HepG2 (cell line): ENCODE results near the gene B9D2. TPM values are rescaled to one million over a fixed set of nuclear protein-coding genes. Genes with fewer than 3 reads are reported as not detected.
A peak's percentile ranks its signal among the peaks of the same experiment; 100 is the strongest.

ENCODE experiments used
- ATF6 ChIP-seq: sonication (generic); formaldehyde crosslinking; conservative IDR thresholded peaks from 2 replicates; pipeline ENCODE4 v1.4.0; 2020; ENCODE audit warnings: missing genetic modification reagents
- CBX5 ChIP-seq: sonication (generic); formaldehyde crosslinking; IDR thresholded peaks from 2 replicates; pipeline ENCODE4 v1.4.0; 2020; ENCODE audit warnings: missing genetic modification reagents, borderline replicate concordance
- DMAP1 ChIP-seq: IDR thresholded peaks from 2 replicates; pipeline ENCODE4 v1.6.1; 2016
- HOXA3 ChIP-seq: sonication (generic); formaldehyde crosslinking; IDR thresholded peaks from 2 replicates; pipeline ENCODE4 v1.5.0; 2020; ENCODE audit warnings: missing genetic modification reagents
- IKZF5 ChIP-seq: IDR thresholded peaks from 2 replicates; pipeline ENCODE4 v1.6.1; 2018; ENCODE audit warnings: missing genetic modification reagents, mild to moderate bottlenecking, missing compliant biosample characterization
- JUNB ChIP-seq: sonication (generic); formaldehyde crosslinking; IDR thresholded peaks from 2 replicates; pipeline ENCODE4 v1.8.0; 2022; ENCODE audit warnings: missing genetic modification reagents, mild to moderate bottlenecking, borderline replicate concordance
- MNT ChIP-seq: fragments of 450-650 bp; IDR thresholded peaks from 2 replicates; pipeline ENCODE4 v1.6.1; 2016
- NCOA5 ChIP-seq: sonication (generic); formaldehyde crosslinking; IDR thresholded peaks from 2 replicates; pipeline ENCODE4 v1.4.0; 2020; ENCODE audit warnings: missing genetic modification reagents
- PCBP1 ChIP-seq: fragments of 200-400 bp; formaldehyde crosslinking; IDR thresholded peaks from 2 replicates; pipeline ENCODE4 v1.6.1; 2017; ENCODE audit warnings: mild to moderate bottlenecking, low read depth, low read length, borderline replicate concordance
- PHF5A ChIP-seq: IDR thresholded peaks from one replicate; pipeline ENCODE4 v1.6.1; 2018; ENCODE audit warnings: low read depth, missing genetic modification reagents; ENCODE audit not compliant: unreplicated experiment
- RFXAP ChIP-seq: sonication (generic); formaldehyde crosslinking; IDR thresholded peaks from 2 replicates; pipeline ENCODE4 v1.4.0; 2020; ENCODE audit warnings: missing genetic modification reagents, borderline replicate concordance
- SMARCC2 ChIP-seq: fragments of 450-650 bp; IDR thresholded peaks from 2 replicates; pipeline ENCODE4 v1.6.1; 2017; ENCODE audit warnings: antibody characterized with exemption, mild to moderate bottlenecking
- TFDP2 ChIP-seq: sonication (generic); formaldehyde crosslinking; IDR thresholded peaks from 2 replicates; pipeline ENCODE4 v1.4.0; 2020; ENCODE audit warnings: missing genetic modification reagents
- U2AF2 ChIP-seq: fragments of 200-400 bp; formaldehyde crosslinking; IDR thresholded peaks from 2 replicates; pipeline ENCODE4 v1.6.1; 2017; ENCODE audit warnings: low read depth, mild to moderate bottlenecking, low read length
- ZBTB4 ChIP-seq: sonication (generic); formaldehyde crosslinking; IDR thresholded peaks from 2 replicates; pipeline ENCODE4 v1.4.0; 2020; ENCODE audit warnings: missing genetic modification reagents, mild to moderate bottlenecking, borderline replicate concordance
- ZNF333 ChIP-seq: sonication (generic); formaldehyde crosslinking; IDR thresholded peaks from 2 replicates; pipeline ENCODE4 v1.4.0; 2020; ENCODE audit warnings: mild to moderate bottlenecking, missing genetic modification reagents, borderline replicate concordance
- ZNF558 ChIP-seq: sonication (generic); formaldehyde crosslinking; IDR thresholded peaks from 2 replicates; pipeline ENCODE4 v1.9.0; 2022; ENCODE audit warnings: mild to moderate bottlenecking, missing genetic modification reagents, borderline replicate concordance
- ZNF768 ChIP-seq: sonication (generic); formaldehyde crosslinking; IDR thresholded peaks from 2 replicates; pipeline ENCODE4 v1.4.0; 2020; ENCODE audit warnings: missing genetic modification reagents
- ZNF788 ChIP-seq: sonication (generic); formaldehyde crosslinking; IDR thresholded peaks from 2 replicates; pipeline ENCODE4 v1.5.0; 2020; ENCODE audit warnings: mild to moderate bottlenecking, missing genetic modification reagents, borderline replicate concordance
- polyA plus RNA-seq, 8 experiments: library from polyadenylated mRNA; depleted of rRNA in 3 of 8; stranded (reverse) in 7 of 8; unstranded in 1 of 8; fragments of >200 nt; fragmentation: Illumina TruSeq in 4 of 8; extraction: Trizol in 4 of 8; gene quantifications; 2 replicates each; pipeline versions ENCODE4 v1.2.1 to v1.2.3, GENCODE V29; 2011 to 2016; ENCODE audit warnings: low read depth in 4 of 8, missing spikeins in 1 of 8, mixed read lengths in 1 of 8; ENCODE audit not compliant: insufficient read depth in 1 of 8
- total RNA-seq, 5 experiments: library from RNA; depleted of rRNA; stranded (reverse); fragments of >200 nt; fragmentation: Illumina TruSeq; extraction: Trizol; gene quantifications; 2 replicates each; pipeline ENCODE4 v1.2.3, GENCODE V29; 2016; ENCODE audit warnings: low read depth in 1 of 5

The B9D2 gene
- total and polyA plus RNA-seq, 2 of the 13 experiments (the other 11 are each of a cell fraction or from before 2014, with no cell fraction given) = 3.1 to 4.4 TPM

GRCh38 chr19:41352609-41353465 is 11.1 kb downstream of the B9D2 start (continued):
- TF ChIP-seq ZBTB4 (peak; percentile 37; the same call in 1 of the 2 replicates), DMAP1 (CRISPR knock-in tag) (no peak; the same call in 1 of the 2 replicates), ZNF558 (CRISPR knock-in tag) (no peak), CBX5 (CRISPR knock-in tag) (no peak; the same call in 1 of the 2 replicates), ZNF768 (peak; percentile 44; the same call in 1 of the 2 replicates), SMARCC2 (no peak), PCBP1 (no peak), JUNB (CRISPR knock-in tag) (no peak), MNT (no peak), TFDP2 (CRISPR knock-in tag) (no peak), PHF5A (CRISPR knock-in tag) (no peak), ZNF333 (CRISPR knock-in tag) (no peak), IKZF5 (peak; percentile 61; the same call in 1 of the 2 replicates), RFXAP (CRISPR knock-in tag) (peak; percentile 56; the same call in 1 of the 2 replicates), NCOA5 (CRISPR knock-in tag) (no peak), ZNF788 (peak; percentile 58; the same call in 1 of the 2 replicates), U2AF2 (no peak), ATF6 (CRISPR knock-in tag) (no peak), HOXA3 (CRISPR knock-in tag) (no peak)
